B cell (primary cell): ENCODE measurements around the gene TOX2. TPM values are rescaled to one million over a fixed set of nuclear protein-coding genes. Genes with fewer than 3 reads are reported as not detected.

Experiments used
- ATAC-seq: fragments of 200-7000 bp; cut with Tn5 transposase; one replicate; pipeline ENCODE4 v1.10.0; 2021; ENCODE audit warnings: low read depth, mild to moderate bottlenecking, moderate number of reproducible peaks, moderate library complexity
- CTCF ChIA-PET: fragments of 350-600 bp; sonication (Branson Sonifier 250); formaldehyde crosslinking; loops from one replicate; lab custom pipeline; 2021; ENCODE audit warnings: antibody characterized with exemption, inconsistent platforms; lab: Charles Lee
- POLR2A ChIA-PET: fragments of 350-600 bp; sonication (Branson Sonifier 250); formaldehyde crosslinking; loops from one replicate; lab custom pipeline; 2021; ENCODE audit warnings: antibody characterized with exemption; lab: Charles Lee
- DNase-seq: peaks from one replicate; pipeline ENCODE4 v3.0.0; 2013
- H2AFZ ChIP-seq: 2 replicates; pipeline ENCODE4 v1.6.1; 2012; ENCODE audit warnings: mild to moderate bottlenecking, low read depth, low read length; ENCODE audit not compliant: insufficient read depth, poor library complexity, severe bottlenecking
- H3K27ac ChIP-seq, 2 donors: 1 replicate in 1 of 2; 2 replicates in 1 of 2; pipeline ENCODE4 v1.5.1; 2012 to 2013; ENCODE audit warnings: low read length in 2 of 2, mild to moderate bottlenecking in 2 of 2, moderate library complexity in 1 of 2
- H3K27me3 ChIP-seq, 4 experiments: fragments of 200-600 bp in 1 of 4; sonication (generic) in 1 of 4; replicated peaks in 1 of 4; 1 replicate in 2 of 4; 2 replicates in 2 of 4; pipeline versions ENCODE4 v1.6.1 to v1.7.0; 2013 to 2016; ENCODE audit warnings: low read length in 3 of 4, mild to moderate bottlenecking in 2 of 4, mixed read lengths in 1 of 4, moderate library complexity in 1 of 4; ENCODE audit not compliant: insufficient read depth in 4 of 4, control insufficient read depth in 3 of 4; ENCODE audit errors: control extremely low read depth in 1 of 4
- H3K36me3 ChIP-seq, 2 experiments: replicated peaks in 1 of 2; 1 replicate in 1 of 2; 2 replicates in 1 of 2; pipeline versions ENCODE4 v1.6.1 to v1.7.1; 2013; ENCODE audit warnings: low read length in 1 of 2; ENCODE audit not compliant: insufficient read depth in 2 of 2, control insufficient read depth in 1 of 2; ENCODE audit errors: control extremely low read depth in 1 of 2, extremely low read depth in 1 of 2
- H3K4me1 ChIP-seq, 2 donors: fragments of 200-600 bp in 1 of 2; sonication (generic) in 1 of 2; 1 replicate in 1 of 2; 2 replicates in 1 of 2; pipeline versions ENCODE4 v1.5.1 to v1.6.1; 2013 to 2017; ENCODE audit warnings: low read length in 2 of 2; ENCODE audit not compliant: control insufficient read depth in 2 of 2, insufficient read depth in 2 of 2
- H3K4me2 ChIP-seq: replicated peaks from 2 replicates; pipeline ENCODE3; 2012; ENCODE audit warnings: mild to moderate bottlenecking, low read depth, low read length; ENCODE audit not compliant: poor library complexity, severe bottlenecking
- H3K4me3 ChIP-seq, 5 experiments: fragments of 200-600 bp in 1 of 5; sonication (generic) in 1 of 5; 1 replicate in 3 of 5; 2 replicates in 2 of 5; pipeline versions ENCODE4 v1.5.1 to v1.7.0; 2011 to 2016; ENCODE audit warnings: low read length in 4 of 5, mild to moderate bottlenecking in 4 of 5, low read depth in 2 of 5, control low read depth in 1 of 5, moderate library complexity in 1 of 5; ENCODE audit not compliant: insufficient read depth in 1 of 5; ENCODE audit errors: control extremely low read depth in 1 of 5, extremely low read depth in 1 of 5
- H3K79me2 ChIP-seq: fragments of 200-600 bp; sonication (generic); one replicate; pipeline ENCODE4 v1.6.0; 2016; ENCODE audit warnings: low read length; ENCODE audit not compliant: control insufficient read depth, insufficient read depth
- H3K9ac ChIP-seq: fragments of 200-600 bp; sonication (generic); 2 replicates; pipeline ENCODE4 v1.6.1; 2017; ENCODE audit warnings: mild to moderate bottlenecking, low read length, moderate library complexity
- H3K9me3 ChIP-seq, 3 donors: one replicate each; pipeline versions ENCODE4 v1.6.1 to v1.7.1; 2013; ENCODE audit warnings: low read length in 2 of 3; ENCODE audit not compliant: control insufficient read depth in 2 of 3, insufficient read depth in 1 of 3; ENCODE audit errors: control extremely low read depth in 1 of 3
- H4K20me1 ChIP-seq: 2 replicates; pipeline ENCODE4 v1.6.0; 2012; ENCODE audit warnings: mild to moderate bottlenecking, low read length; ENCODE audit not compliant: insufficient read depth, control insufficient read depth, poor library complexity, severe bottlenecking
- H3K27ac Mint-ChIP-seq: one replicate; pipeline ENCODE4 v1.8.0; 2021; ENCODE audit warnings: mixed read lengths
- H3K27me3 Mint-ChIP-seq: one replicate; pipeline ENCODE4 v1.8.0; 2021; ENCODE audit warnings: mixed read lengths
- H3K4me1 Mint-ChIP-seq: one replicate; pipeline ENCODE4 v1.8.0; 2021; ENCODE audit warnings: mixed read lengths
- H3K4me3 Mint-ChIP-seq: one replicate; pipeline ENCODE4 v1.8.0; 2021; ENCODE audit warnings: mixed read lengths
- H3K9me3 Mint-ChIP-seq: one replicate; pipeline ENCODE4 v1.8.0; 2022; ENCODE audit warnings: mixed read lengths; ENCODE audit not compliant: insufficient read depth
- EZH2 ChIP-seq: IDR thresholded peaks from 2 replicates; pipeline ENCODE4 v1.6.1; 2012; ENCODE audit warnings: borderline replicate concordance, low read depth, mild to moderate bottlenecking, moderate library complexity, low read length; ENCODE audit not compliant: insufficient read depth, poor library complexity, severe bottlenecking
- WGBS: methylation state at CpG from one replicate; pipeline ENCODE4 v1.1.5; 2013; ENCODE audit warnings: missing lambda C conversion rate; ENCODE audit not compliant: insufficient coverage; 5-methylcytosine and 5-hydroxymethylcytosine counted together
- intact Hi-C: fragments of 100-400 bp; cut with micrococcal nuclease; formaldehyde crosslinking; loops from one replicate; pipeline ENCODE4 v1.10.0; 2022
- polyA plus RNA-seq: library from polyadenylated mRNA; depleted of rRNA; stranded (reverse); fragments of >200 nt; gene quantifications from 2 replicates; pipeline ENCODE4 v1.2.3, GENCODE V29; 2012
- total RNA-seq, 2 donors: library from RNA; stranded (reverse); fragments of 120-200 nt in 1 of 2; gene quantifications; 1 replicate in 1 of 2; 2 replicates in 1 of 2; pipeline versions ENCODE4 v1.2.3 to v1.2.4, GENCODE V29; 2013 to 2022
- TF ChIP-seq, protein P1 (sequence below): fragments of 200-600 bp; IDR thresholded peaks from one replicate; pipeline ENCODE4 v1.8.0; 2022; ENCODE audit warnings: antibody characterized with exemption, mild to moderate bottlenecking

TOX2 gene
- total and polyA plus RNA-seq, 2 donors (not counting 1 experiment from before 2014, with no cell fraction given) = 1.2 to 4.1 TPM

GRCh38 chr20:44036441-44036840 lies 121.8 kb downstream of the TOX2 start:
- no peak overlapping the region for H3K27ac Mint-ChIP-seq
- CTCF ChIA-PET = no interaction called here
- peaks cover 40% of the 10 kb centered on the region for H3K27me3 Mint-ChIP-seq

GRCh38 chr20:44038681-44039123 lies 124.0 kb downstream of the TOX2 start:
- H3K36me3 ChIP-seq = no peaks in the 10 kb centered on the region
- H3K27me3 Mint-ChIP-seq = peaks cover 50% of the 10 kb centered on the region

More at GRCh38 chr20:44036441-44036840, 121.8 kb downstream of the TOX2 start:
- H3K4me3 ChIP-seq = no peak overlapping the region
- Mint-ChIP-seq H3K9me3 (no peaks in the 10 kb centered on the region), H3K4me3 (no peak overlapping the region), H3K4me1 (no peaks in the 10 kb centered on the region)
- POLR2A ChIA-PET = no interaction called here
- no peak overlapping the region for H3K27ac ChIP-seq
- H3K9me3 ChIP-seq = no peaks in the 10 kb centered on the region
- no peak overlapping the region for H3K9ac ChIP-seq
- peaks cover 0 to 7% (median 0%) of the 10 kb centered on the region in 4 experiments for H3K27me3 ChIP-seq
- H4K20me1 ChIP-seq = no peaks in the 10 kb centered on the region
- H3K36me3 ChIP-seq = no peaks in the 10 kb centered on the region
- H3K4me2 ChIP-seq = no peak overlapping the region
- ATAC-seq (no peak), DNase-seq (no peak)
- intact Hi-C loops = no loop called here
- no peak overlapping the region for H2AFZ ChIP-seq
- no peaks in the 10 kb centered on the region for H3K4me1 ChIP-seq
- no peaks in the 10 kb centered on the region for H3K79me2 ChIP-seq
- 96% methylated on average over 4 of the region's 4 CpGs for whole genome bisulfite sequencing
- TF ChIP-seq, protein P1, sequence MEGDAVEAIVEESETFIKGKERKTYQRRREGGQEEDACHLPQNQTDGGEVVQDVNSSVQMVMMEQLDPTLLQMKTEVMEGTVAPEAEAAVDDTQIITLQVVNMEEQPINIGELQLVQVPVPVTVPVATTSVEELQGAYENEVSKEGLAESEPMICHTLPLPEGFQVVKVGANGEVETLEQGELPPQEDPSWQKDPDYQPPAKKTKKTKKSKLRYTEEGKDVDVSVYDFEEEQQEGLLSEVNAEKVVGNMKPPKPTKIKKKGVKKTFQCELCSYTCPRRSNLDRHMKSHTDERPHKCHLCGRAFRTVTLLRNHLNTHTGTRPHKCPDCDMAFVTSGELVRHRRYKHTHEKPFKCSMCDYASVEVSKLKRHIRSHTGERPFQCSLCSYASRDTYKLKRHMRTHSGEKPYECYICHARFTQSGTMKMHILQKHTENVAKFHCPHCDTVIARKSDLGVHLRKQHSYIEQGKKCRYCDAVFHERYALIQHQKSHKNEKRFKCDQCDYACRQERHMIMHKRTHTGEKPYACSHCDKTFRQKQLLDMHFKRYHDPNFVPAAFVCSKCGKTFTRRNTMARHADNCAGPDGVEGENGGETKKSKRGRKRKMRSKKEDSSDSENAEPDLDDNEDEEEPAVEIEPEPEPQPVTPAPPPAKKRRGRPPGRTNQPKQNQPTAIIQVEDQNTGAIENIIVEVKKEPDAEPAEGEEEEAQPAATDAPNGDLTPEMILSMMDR = no peak
- TF ChIP-seq EZH2 = no peak

More at GRCh38 chr20:44038681-44039123, 124.0 kb downstream of the TOX2 start:
- DNase-seq (no peak), ATAC-seq (no peak)
- H2AFZ ChIP-seq = no peak overlapping the region
- H3K9ac ChIP-seq = no peak overlapping the region
- ChIA-PET POLR2A (no interaction called here), CTCF (no interaction called here)
- intact Hi-C loops = no loop called here
- H4K20me1 ChIP-seq = no peaks in the 10 kb centered on the region
- H3K4me1 Mint-ChIP-seq = no peaks in the 10 kb centered on the region
- no peaks in the 10 kb centered on the region for H3K4me1 ChIP-seq
- 20% methylated on average over 14 of the region's 15 CpGs for WGBS
- no peaks in the 10 kb centered on the region for H3K79me2 ChIP-seq
- no peak overlapping the region for H3K4me2 ChIP-seq
- H3K4me3 ChIP-seq = no peak overlapping the region
- H3K27me3 ChIP-seq = peaks cover 0 to 7% (median 2%) of the 10 kb centered on the region in 4 experiments
- peaks cover 2% of the 10 kb centered on the region for H3K9me3 Mint-ChIP-seq
- H3K9me3 ChIP-seq = no peaks in the 10 kb centered on the region
- no peak overlapping the region for H3K4me3 Mint-ChIP-seq
- no peak for TF ChIP-seq EZH2
- TF ChIP-seq, protein P1 = no peak
- H3K27ac ChIP-seq = no peak overlapping the region
- H3K27ac Mint-ChIP-seq = no peak overlapping the region
